NCI-H146 (cell line): ENCODE results near the gene NPAS2.

Source experiments
- DNase-seq: peaks from one replicate; lab custom pipeline; 2025; lab: John Stamatoyannopoulos, UW

NPAS2 gene

GRCh38 chr2:100905132-100905805, 85.3 kb downstream of the NPAS2 start:
- DNase-seq = no peak

GRCh38 chr2:100906131-100906530, 86.2 kb downstream of the NPAS2 start:
- no peak for DNase-seq

- DNase-seq = no peak
These were observed 86.7 kb downstream of the NPAS2 start for GRCh38 chr2:100906679-100907078.

DNA sequence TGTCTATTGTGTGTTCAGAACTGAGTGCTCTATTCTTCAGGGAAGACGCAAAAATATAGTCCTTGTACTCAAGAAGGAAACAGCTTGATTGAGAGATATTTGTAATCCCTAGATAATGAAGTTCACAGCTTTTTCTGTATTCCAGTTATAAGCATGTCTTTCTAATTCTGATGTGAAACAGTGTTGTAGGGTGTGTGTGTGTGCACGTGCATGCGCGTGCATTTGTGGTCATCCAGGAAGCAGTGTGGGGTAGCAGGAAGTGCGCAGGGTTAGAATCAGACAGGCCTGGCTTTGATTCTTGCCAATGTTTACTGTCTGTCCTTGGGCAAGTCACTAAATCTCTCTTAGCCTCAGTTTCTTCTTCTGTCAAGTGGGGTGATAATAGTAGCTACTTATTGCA, 87.9 kb downstream of the NPAS2 start:
- no peak for DNase-seq

DNA sequence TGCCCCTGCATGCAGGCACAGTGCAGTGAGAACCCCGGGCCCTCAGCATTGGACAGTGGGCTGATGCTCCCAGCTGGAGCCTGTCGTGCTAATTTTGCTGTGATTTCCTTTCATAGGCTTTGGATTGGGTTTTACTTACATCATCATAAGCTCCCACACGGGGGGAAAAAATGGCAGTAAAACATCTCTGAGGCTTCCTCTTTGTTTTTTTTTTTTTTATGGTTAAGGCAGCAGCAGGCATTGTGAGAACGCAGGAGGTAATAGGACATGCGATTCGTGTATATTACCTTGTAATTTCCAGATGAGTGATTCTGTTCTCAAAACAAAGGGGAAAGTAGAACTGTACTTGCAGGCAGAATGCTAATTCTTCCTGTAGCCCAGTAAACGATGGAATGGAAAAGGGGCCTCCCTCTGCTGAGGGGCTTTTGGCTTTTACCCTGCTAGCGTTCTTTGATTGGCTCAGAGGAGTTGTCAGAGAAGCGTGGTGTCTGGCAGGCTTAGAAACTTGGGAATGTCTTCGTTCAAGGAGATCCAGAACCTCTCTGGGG, 89.7 kb downstream of the NPAS2 start:
- no peak for DNase-seq

DNA sequence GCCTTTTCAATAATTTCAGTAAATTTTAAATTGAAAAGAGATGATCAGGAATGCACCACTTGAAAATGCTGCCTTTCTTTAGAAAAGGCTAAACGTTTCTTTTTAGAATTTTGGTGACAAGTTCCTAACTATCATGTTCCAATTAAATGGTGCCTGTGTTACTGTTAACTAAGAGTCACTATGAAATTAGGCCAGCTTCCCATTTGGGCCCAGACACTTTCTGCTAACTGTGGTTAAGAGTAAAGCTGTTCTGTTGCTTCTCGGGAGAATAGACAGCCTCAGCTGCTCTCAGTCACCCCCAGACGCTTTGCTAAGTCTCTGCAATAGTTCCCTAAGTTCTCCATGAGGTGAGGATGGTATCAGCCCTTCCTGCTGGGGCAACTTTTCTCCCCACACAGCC, 90.2 kb downstream of the NPAS2 start:
- no peak for DNase-seq

GRCh38 chr2:100919316-100919715, 99.4 kb downstream of the NPAS2 start:
- DNase-seq = no peak

DNA sequence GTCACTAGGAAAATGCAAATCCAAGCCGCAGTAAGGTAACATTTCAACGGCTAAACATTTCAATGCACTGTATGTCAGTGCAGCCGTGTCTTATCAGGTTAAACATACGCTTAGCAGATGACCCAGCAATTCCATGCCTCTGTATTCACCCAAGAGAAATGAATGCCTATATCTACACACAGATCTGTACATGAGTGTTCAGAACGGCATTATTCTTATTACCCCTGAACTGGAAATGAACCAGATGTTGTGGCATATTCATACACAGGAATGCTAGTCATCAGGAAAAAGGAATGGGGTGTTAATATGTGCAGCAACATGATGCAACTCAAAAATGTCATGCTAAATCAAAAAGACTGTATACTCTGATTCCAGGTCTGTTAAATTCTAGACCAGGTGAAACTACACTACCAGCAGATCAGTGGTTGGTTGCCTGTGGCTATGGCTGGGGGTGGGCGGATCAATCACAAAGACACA, 101.8 kb downstream of the NPAS2 start:
- DNase-seq = no peak

- no peak for DNase-seq
These were observed 103.6 kb downstream of the NPAS2 start for GRCh38 chr2:100923461-100924060.

DNA sequence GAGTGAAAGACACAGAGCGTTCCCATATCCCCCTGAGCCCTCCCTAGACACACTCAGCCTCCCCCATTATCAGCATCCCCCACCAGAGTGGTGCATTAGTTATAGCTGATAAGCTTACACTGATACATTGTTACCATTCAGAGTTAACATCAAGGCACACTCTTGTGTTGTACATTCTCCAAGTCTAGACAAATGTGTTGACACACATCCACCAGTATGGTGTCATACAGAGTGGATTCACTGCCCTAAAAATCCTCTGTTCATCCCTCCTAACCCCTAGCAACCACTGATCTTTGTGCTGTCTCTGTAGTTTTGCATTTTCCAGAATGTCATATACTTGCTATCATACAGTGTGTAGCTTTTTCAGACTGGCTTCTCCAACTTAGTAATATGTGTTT, 104.2 kb downstream of the NPAS2 start:
- DNase-seq = no peak

- DNase-seq = no peak
These were observed 104.8 kb downstream of the NPAS2 start for GRCh38 chr2:100924520-100925451.

GRCh38 chr2:100928235-100928634, 108.3 kb downstream of the NPAS2 start:
- DNase-seq = no peak

DNA sequence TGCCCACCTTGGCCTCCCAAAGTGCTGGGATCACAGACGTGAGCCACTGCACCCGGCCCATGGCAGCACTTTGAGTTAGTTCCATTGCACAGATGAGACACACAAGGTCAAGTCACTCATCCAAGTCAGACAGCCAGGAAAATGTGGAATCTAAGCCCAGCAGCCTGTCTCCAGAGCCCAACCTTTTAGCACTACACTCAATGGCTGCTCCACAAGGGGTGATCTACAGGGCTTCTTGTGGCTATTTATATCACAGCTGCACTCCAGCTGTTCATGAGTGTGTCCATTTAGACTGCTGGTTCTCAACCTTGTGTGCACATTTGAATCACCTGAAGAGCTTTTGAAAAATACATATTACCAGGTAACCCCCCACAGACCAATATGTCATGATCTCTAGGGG, 109.2 kb downstream of the NPAS2 start:
- no peak for DNase-seq

DNA sequence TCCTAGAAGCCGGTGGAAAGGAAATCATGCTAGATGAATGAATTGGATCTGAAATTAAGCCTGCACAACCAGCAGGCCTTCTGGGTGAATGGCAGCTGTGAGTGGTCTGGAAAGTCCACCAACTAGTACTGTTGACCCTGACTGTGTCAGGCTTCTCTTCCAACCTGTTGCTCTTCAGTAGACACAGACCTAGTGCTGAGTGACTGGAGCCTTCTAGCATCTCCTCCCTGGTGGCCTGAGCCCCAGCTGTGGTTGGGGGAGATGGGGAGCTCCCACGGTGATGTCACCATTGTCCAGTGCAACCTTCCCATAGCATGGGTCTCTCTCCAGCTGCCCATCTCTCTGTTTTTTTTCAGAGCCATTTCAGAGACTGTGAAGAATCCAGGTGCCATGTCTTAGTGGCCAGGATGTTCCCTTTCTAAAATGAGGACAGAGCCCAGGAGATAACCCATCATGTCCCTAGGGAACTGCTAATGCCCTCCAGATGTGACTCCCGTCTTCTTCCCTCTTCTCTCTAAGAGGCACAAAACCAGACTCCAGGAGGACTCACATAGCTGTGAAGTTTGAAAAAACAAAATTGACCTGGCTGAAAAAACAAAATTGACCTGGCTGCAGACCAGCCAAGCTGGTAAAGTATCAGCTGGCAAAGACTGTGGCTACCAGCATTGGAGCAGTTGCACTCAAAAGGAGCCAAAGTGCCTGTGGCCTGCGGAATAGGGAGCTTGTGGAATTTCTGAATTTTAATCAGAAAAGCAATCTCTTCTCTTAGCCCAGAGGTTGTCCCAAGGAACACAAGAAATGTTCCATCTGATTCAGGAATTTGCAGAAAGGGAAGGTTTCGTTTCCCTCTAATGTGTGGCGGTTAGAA, 114.8 kb downstream of the NPAS2 start:
- DNase-seq = no peak

- no peak for DNase-seq
These were observed 115.4 kb downstream of the NPAS2 start for GRCh38 chr2:100935372-100935752.

GRCh38 chr2:100936070-100936741, 116.3 kb downstream of the NPAS2 start:
- DNase-seq = no peak

DNA sequence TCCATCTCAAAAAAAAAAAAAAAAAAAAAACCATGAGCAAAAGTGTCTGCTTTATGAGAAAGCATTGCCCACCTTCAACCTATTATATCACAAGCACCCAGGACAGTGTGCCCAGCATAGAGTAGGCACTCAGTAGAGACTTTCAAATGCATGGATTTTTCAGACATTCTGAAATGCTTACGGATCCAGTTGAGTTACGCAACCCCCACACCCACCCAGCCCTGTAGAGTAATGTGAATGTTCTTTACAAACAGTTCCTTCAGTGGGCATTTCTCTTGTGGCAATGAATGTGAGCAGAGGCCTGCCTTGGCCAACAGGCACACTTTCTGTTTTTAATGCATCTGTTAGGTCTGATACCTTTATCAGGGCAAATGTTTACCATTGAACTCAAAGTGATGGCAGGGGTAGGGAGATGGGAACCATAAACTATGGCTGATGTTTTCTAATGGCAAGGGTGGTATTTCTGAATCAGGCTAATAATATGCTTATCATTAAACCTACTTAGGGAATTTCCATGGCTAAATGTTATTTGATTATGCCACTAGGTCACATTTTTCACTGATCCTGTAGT, 117.1 kb downstream of the NPAS2 start:
- no peak for DNase-seq

- no peak for DNase-seq
These were observed 118.4 kb downstream of the NPAS2 start for GRCh38 chr2:100938031-100939026.

DNA sequence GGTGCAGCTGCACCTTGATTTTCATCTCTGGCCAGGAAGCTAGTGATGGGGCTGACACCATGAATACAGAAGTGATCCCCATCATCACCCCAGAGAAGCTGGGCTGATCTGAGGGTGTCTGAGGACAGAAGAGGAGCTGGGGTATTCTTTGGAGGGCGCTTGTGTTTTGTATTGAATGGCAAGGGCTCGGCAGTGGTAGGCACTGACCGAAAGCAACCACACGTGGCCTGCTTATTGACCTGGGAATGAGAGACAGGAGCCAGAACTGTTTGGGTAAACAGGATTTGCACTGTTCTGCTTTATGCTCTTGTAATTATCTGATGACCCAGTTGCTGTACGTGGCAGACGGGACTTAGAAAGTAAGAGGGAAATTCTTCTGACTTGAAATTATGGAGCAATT, 119.5 kb downstream of the NPAS2 start:
- no peak for DNase-seq
